ENCODE results near the gene DNAJC8.

The DNAJC8 gene

GRCh38 chr1:28273216-28273860 is 40.5 kb upstream of the DNAJC8 start:
- no peak overlapping the region for H3K4me3 ChIP-seq (ENCODE audit: low read depth, low read length)

DNA sequence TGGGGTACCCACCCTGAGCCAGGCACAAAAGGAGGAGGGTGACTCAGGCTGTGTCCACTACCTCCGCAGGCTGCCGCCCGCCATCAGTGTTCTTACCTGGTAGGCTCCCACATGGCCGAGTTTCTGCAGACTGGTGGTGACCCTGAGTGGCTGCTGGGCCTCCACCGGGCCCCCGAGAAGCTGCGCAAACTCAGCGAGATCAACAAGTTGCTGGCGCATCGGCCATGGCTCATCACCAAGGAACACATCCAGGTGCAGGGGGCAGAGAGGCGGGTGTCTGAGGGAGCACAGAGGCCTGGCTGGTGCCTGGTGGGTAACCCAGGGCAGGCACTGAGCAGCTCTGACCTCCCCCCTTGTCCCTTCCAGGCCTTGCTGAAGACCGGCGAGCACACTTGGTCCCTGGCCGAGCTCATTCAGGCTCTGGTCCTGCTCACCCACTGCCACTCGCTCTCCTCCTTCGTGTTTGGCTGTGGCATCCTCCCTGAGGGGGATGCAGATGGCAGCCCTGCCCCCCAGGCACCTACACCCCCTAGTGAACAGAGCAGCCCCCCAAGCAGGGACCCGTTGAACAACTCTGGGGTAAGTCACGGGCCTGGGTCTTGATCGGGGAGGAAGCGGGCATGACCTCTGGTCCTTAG is 39.5 kb upstream of the DNAJC8 start:
- H3K4me3 ChIP-seq (ENCODE audit: low read depth, low read length): no peak overlapping the region
- TF ChIP-seq, protein P1, sequence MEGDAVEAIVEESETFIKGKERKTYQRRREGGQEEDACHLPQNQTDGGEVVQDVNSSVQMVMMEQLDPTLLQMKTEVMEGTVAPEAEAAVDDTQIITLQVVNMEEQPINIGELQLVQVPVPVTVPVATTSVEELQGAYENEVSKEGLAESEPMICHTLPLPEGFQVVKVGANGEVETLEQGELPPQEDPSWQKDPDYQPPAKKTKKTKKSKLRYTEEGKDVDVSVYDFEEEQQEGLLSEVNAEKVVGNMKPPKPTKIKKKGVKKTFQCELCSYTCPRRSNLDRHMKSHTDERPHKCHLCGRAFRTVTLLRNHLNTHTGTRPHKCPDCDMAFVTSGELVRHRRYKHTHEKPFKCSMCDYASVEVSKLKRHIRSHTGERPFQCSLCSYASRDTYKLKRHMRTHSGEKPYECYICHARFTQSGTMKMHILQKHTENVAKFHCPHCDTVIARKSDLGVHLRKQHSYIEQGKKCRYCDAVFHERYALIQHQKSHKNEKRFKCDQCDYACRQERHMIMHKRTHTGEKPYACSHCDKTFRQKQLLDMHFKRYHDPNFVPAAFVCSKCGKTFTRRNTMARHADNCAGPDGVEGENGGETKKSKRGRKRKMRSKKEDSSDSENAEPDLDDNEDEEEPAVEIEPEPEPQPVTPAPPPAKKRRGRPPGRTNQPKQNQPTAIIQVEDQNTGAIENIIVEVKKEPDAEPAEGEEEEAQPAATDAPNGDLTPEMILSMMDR (IDR thresholded peaks at IDR 0.05; ENCODE audit: borderline replicate concordance, insufficient read depth, low read depth, low read length): no peak

More at GRCh38 chr1:28273216-28273860, 40.5 kb upstream of the DNAJC8 start:
- TF ChIP-seq, protein P1 (IDR thresholded peaks at IDR 0.05; ENCODE audit: borderline replicate concordance, insufficient read depth, low read depth, low read length): no peak

- TF ChIP-seq, protein P1 (IDR thresholded peaks at IDR 0.05; ENCODE audit: borderline replicate concordance, insufficient read depth, low read depth, low read length): no peak
- no peak overlapping the region for H3K4me3 ChIP-seq (ENCODE audit: low read depth, low read length)
Observed at GRCh38 chr1:28269529-28269928, 36.7 kb upstream of the DNAJC8 start.

DNA sequence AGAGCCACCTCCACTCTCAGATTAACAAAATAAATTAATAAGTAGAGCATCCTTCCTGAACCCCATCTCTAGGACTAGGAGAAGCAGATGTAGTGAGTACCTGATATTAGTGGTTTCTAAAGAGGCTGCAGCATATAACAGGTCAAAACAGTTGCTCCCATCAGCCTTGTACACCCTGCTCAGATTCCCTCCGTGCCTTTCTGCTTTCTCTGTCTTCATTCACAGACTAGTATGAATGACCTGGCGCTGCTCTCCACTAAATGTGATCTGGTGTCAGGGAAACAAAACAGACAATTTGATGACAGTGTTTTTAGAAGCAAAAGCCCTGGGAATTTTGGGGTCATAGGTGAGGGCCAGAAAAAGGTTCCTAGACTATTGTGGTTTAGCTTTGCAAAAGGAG is 34.8 kb upstream of the DNAJC8 start:
- TF ChIP-seq, protein P1 (IDR thresholded peaks at IDR 0.05; ENCODE audit: borderline replicate concordance, insufficient read depth, low read depth, low read length): no peak
- H3K4me3 ChIP-seq (ENCODE audit: low read depth, low read length): no peak overlapping the region

GRCh38 chr1:28266920-28267322 is 34.1 kb upstream of the DNAJC8 start:
- no peak overlapping the region for H3K4me3 ChIP-seq (ENCODE audit: low read depth, low read length)
- TF ChIP-seq, protein P1 (IDR thresholded peaks at IDR 0.05; ENCODE audit: borderline replicate concordance, insufficient read depth, low read depth, low read length): no peak

DNA sequence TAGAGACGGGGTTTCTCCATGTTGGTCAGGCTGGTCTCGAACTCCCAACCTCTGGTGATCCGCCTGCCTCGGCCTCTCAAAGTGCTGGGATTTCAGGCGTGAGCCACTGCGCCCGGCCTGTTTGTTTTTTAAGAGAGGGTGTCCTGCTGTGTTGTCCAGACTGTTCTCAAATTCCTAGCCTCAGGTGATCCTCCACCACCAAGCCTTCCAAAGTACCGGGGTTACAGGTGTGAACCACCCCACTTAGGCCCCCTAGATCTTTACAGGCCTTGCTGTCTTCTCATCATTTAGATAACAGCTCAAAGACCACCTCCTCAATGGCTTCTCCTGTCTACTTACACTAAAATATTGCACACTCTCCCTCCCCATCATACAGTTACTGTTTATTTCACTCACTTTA is 32.7 kb upstream of the DNAJC8 start:
- H3K4me3 ChIP-seq (ENCODE audit: low read depth, low read length): no peak overlapping the region
- TF ChIP-seq, protein P1 (IDR thresholded peaks at IDR 0.05; ENCODE audit: borderline replicate concordance, insufficient read depth, low read depth, low read length): no peak

GRCh38 chr1:28264897-28265296 is 32.1 kb upstream of the DNAJC8 start:
- TF ChIP-seq, protein P1 (IDR thresholded peaks at IDR 0.05; ENCODE audit: borderline replicate concordance, insufficient read depth, low read depth, low read length): no peak
- H3K4me3 ChIP-seq (ENCODE audit: low read depth, low read length): no peak overlapping the region

Measured in GM12875 (cell line).